ENCODE results near the gene HRCT1.

DNA sequence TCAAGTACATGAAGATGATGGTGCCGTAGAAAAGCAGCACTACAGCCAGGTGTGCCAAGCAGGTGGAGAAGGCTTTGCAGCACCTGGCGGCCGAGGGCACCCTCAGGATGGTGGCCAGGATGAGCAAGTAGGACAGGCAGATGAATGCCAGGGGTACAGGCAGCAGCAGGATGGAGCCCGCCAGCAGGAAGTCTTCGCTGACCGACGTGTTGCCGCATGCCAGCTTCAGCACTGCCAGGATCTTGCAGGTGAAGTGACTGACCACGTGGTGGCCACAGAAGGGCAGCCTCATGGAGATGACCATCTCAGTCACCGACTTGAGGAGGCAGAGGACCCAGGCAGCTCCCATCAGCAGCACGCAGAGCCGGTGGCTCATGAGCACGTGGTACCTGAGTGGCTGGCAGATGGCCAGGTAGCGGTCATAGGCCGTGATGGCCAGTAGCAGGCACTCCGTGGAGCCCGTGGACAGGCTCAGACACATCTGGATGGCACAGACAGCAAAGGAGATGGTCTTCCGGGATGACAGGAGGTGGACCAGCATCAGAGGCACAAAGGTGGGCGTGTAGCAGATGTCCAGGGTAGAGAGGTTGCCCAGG lies 36.3 kb upstream of the HRCT1 start:
- TF ChIP-seq, protein P1, sequence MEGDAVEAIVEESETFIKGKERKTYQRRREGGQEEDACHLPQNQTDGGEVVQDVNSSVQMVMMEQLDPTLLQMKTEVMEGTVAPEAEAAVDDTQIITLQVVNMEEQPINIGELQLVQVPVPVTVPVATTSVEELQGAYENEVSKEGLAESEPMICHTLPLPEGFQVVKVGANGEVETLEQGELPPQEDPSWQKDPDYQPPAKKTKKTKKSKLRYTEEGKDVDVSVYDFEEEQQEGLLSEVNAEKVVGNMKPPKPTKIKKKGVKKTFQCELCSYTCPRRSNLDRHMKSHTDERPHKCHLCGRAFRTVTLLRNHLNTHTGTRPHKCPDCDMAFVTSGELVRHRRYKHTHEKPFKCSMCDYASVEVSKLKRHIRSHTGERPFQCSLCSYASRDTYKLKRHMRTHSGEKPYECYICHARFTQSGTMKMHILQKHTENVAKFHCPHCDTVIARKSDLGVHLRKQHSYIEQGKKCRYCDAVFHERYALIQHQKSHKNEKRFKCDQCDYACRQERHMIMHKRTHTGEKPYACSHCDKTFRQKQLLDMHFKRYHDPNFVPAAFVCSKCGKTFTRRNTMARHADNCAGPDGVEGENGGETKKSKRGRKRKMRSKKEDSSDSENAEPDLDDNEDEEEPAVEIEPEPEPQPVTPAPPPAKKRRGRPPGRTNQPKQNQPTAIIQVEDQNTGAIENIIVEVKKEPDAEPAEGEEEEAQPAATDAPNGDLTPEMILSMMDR (IDR thresholded peaks at IDR 0.05): no peak
- TF ChIP-seq POLR2A (IDR thresholded peaks at IDR 0.05): no peak

Measured in uterus (tissue), 2 donors.